GM12801 (cell line): ENCODE measurements around the gene IL19.

Source experiments
- TF ChIP-seq, protein P1 (sequence below): IDR thresholded peaks from one replicate; pipeline ENCODE4 v1.5.1; 2011; ENCODE audit warnings: control low read depth; ENCODE audit not compliant: insufficient read length; ENCODE audit errors: extremely low read depth

IL19 gene

GRCh38 chr1:206742719-206743383 is 27.7 kb upstream of the IL19 start:
- TF ChIP-seq, protein P1, sequence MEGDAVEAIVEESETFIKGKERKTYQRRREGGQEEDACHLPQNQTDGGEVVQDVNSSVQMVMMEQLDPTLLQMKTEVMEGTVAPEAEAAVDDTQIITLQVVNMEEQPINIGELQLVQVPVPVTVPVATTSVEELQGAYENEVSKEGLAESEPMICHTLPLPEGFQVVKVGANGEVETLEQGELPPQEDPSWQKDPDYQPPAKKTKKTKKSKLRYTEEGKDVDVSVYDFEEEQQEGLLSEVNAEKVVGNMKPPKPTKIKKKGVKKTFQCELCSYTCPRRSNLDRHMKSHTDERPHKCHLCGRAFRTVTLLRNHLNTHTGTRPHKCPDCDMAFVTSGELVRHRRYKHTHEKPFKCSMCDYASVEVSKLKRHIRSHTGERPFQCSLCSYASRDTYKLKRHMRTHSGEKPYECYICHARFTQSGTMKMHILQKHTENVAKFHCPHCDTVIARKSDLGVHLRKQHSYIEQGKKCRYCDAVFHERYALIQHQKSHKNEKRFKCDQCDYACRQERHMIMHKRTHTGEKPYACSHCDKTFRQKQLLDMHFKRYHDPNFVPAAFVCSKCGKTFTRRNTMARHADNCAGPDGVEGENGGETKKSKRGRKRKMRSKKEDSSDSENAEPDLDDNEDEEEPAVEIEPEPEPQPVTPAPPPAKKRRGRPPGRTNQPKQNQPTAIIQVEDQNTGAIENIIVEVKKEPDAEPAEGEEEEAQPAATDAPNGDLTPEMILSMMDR: no peak

GRCh38 chr1:206744683-206745082 is 25.9 kb upstream of the IL19 start:
- TF ChIP-seq, protein P1: no peak

DNA sequence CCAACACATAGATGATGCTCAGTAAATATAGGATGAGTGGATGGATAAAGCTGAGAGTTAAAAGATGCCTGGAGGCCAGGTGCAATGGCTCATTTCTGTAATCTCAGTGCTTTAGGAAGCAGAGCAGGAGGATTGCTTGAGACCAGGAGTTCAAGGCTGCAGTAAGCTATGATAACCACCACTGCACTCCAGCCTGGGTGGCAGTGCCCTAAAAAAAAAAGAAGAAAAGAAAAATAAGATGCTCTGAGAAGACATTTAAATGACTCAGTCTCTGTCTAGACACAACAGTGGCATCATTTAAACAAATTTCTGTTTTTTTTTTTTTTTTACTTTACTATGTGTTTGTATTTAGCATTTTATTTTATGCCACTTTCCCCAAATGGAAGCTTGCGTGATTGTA is 25.3 kb upstream of the IL19 start:
- TF ChIP-seq, protein P1: no peak

- TF ChIP-seq, protein P1: no peak
These were observed 22.1 kb upstream of the IL19 start for GRCh38 chr1:206748348-206749030.

DNA sequence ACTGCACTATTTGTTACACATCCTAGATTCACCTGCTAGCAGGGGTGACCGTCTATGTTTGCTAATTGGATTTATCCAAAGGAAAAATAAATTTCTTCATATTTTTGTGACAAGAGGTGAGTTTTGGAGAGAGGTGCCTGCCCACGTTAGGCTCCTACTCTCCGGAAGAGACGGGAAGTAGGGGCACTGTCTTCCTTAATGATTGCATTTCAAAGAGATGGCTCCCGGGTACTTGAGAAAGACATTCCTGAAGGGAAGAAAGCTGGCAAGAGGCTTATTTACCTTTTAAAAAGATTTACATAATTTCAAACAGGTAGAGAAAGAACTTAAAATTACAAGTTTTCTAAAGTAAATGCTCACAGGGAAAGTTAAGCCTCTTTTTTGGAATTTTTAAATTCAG is 18.7 kb upstream of the IL19 start:
- TF ChIP-seq, protein P1: no peak

GRCh38 chr1:206752481-206752880 is 18.1 kb upstream of the IL19 start:
- TF ChIP-seq, protein P1: no peak

DNA sequence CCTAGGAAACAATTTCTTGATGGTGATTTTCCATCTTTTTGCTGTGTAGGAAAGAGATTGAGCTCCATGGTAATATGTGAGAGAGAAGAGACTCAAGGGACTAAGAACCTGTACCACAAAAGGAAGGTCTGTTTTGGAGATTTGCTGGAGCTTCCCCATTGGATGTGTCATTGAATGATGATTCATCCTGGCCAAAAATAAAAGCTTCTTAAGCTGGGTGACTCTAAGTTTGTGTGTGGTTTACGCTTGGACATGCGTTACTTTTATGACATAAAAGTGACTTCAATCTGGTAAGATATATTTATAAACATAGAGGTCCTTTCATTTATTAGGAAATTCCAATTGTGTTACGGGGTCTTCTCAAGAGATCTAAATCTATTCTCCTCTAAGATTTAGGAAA is 17.4 kb upstream of the IL19 start:
- TF ChIP-seq, protein P1: no peak
